CD4-positive, alpha-beta T cell (primary cell): ENCODE measurements around the gene KCNK1. TPM values are rescaled to one million over a fixed set of nuclear protein-coding genes. Genes with fewer than 3 reads are reported as not detected.

Source experiments
- ATAC-seq: fragments of 200-7000 bp; cut with Tn5 transposase; one replicate; pipeline ENCODE4 v1.10.0; 2022; ENCODE audit warnings: mild to moderate bottlenecking; ENCODE audit not compliant: poor library complexity
- CTCF ChIA-PET: fragments of 350-600 bp; sonication (Branson Sonifier 250); formaldehyde crosslinking; loops from one replicate; lab custom pipeline; 2021; ENCODE audit warnings: antibody characterized with exemption, inconsistent platforms; lab: Charles Lee
- POLR2A ChIA-PET: fragments of 350-600 bp; sonication (Branson Sonifier 250); formaldehyde crosslinking; loops from one replicate; lab custom pipeline; 2021; ENCODE audit warnings: antibody characterized with exemption, inconsistent platforms; lab: Charles Lee
- DNase-seq, 14 experiments: peaks; one replicate each; pipeline ENCODE4 v3.0.0-alpha.2; 2013 to 2020; ENCODE audit warnings: mixed read lengths in 2 of 14
- H3K27ac ChIP-seq, 2 donors: one replicate each; pipeline versions ENCODE4 v1.5.1 to v1.7.0; 2013; ENCODE audit warnings: low read length in 2 of 2, low read depth in 1 of 2, mild to moderate bottlenecking in 1 of 2
- H3K27me3 ChIP-seq, 2 experiments: 1 replicate in 1 of 2; 2 replicates in 1 of 2; pipeline versions ENCODE4 v1.6.1 to v1.7.0; 2013; ENCODE audit warnings: low read length in 2 of 2, control low read depth in 1 of 2, mild to moderate bottlenecking in 1 of 2, moderate library complexity in 1 of 2; ENCODE audit not compliant: insufficient read depth in 2 of 2, control insufficient read depth in 1 of 2
- H3K36me3 ChIP-seq: one replicate; pipeline ENCODE4 v1.6.1; 2013; ENCODE audit warnings: low read length, control low read depth; ENCODE audit not compliant: insufficient read depth
- H3K4me1 ChIP-seq: one replicate; pipeline ENCODE4 v1.6.1; 2013; ENCODE audit warnings: low read length, control low read depth; ENCODE audit not compliant: insufficient read depth
- H3K4me3 ChIP-seq: one replicate; pipeline ENCODE4 v1.5.1; 2013; ENCODE audit warnings: mild to moderate bottlenecking, low read length, moderate library complexity
- H3K9me3 ChIP-seq, 2 experiments: 1 replicate in 1 of 2; 2 replicates in 1 of 2; pipeline versions ENCODE4 v1.6.1 to v1.7.0; 2013; ENCODE audit warnings: low read length in 2 of 2, mild to moderate bottlenecking in 2 of 2, control low read depth in 1 of 2, moderate library complexity in 1 of 2; ENCODE audit not compliant: control insufficient read depth in 1 of 2, insufficient read depth in 1 of 2
- H3K27ac Mint-ChIP-seq: one replicate; pipeline ENCODE4 v1.8.0; 2020; ENCODE audit warnings: mixed read lengths
- H3K27me3 Mint-ChIP-seq: one replicate; pipeline ENCODE4 v1.8.0; 2021; ENCODE audit warnings: mixed read lengths
- H3K36me3 Mint-ChIP-seq: one replicate; pipeline ENCODE4 v1.8.0; 2021; ENCODE audit warnings: low read depth, mixed read lengths
- H3K4me1 Mint-ChIP-seq: one replicate; pipeline ENCODE4 v1.8.0; 2021; ENCODE audit warnings: low read depth, mixed read lengths
- H3K4me3 Mint-ChIP-seq: one replicate; pipeline ENCODE4 v1.8.0; 2020; ENCODE audit warnings: mild to moderate bottlenecking, mixed read lengths
- H3K9me3 Mint-ChIP-seq: one replicate; pipeline ENCODE4 v1.8.0; 2020; ENCODE audit warnings: mixed read lengths
- CTCF ChIP-seq: fragments of 200-600 bp; IDR thresholded peaks from one replicate; pipeline ENCODE4 v1.8.0; 2022; ENCODE audit warnings: antibody characterized with exemption, mild to moderate bottlenecking
- intact Hi-C, 2 experiments: fragments of 100-400 bp; cut with DNase I in 1 of 2; cut with micrococcal nuclease in 1 of 2; formaldehyde crosslinking; loops; one replicate each; pipeline versions ENCODE4 v1.15.1 to v1.9.0; 2023 to 2025; cut with DNase I, micrococcal nuclease
- total RNA-seq, 174 experiments: library from RNA in 2 of 174; stranded (reverse) in 2 of 174; gene quantifications; one replicate each; pipeline ENCODE4 v1.2.3 and lab custom pipeline; 2021 to 2026

Gene KCNK1
- total RNA-seq, 2 experiments from 2014 or later, result not detected

GRCh38 chr1:233638513-233638912 is 24.6 kb downstream of the KCNK1 start:
- H3K27me3 ChIP-seq, result peaks cover 0 to 5% of the 10 kb centered on the region in 2 experiments
- peaks cover 0 to 3% of the 10 kb centered on the region in 2 experiments for H3K9me3 ChIP-seq
- no peak overlapping the region for H3K27ac ChIP-seq
- H3K36me3 Mint-ChIP-seq, result no peaks in the 10 kb centered on the region
- TF ChIP-seq CTCF, result no peak
- H3K9me3 Mint-ChIP-seq, result no peaks in the 10 kb centered on the region
- ChIA-PET CTCF (no interaction called here), POLR2A (no interaction called here)
- ATAC-seq (no peak), DNase-seq (no peak)
- no peak overlapping the region for H3K4me3 Mint-ChIP-seq
- no peak overlapping the region for H3K27ac Mint-ChIP-seq
- H3K4me3 ChIP-seq, result no peak overlapping the region
- no peaks in the 10 kb centered on the region for H3K36me3 ChIP-seq
- peaks cover 38% of the 10 kb centered on the region for H3K27me3 Mint-ChIP-seq
- no peaks in the 10 kb centered on the region for H3K4me1 ChIP-seq
- H3K4me1 Mint-ChIP-seq, result no peaks in the 10 kb centered on the region
- intact Hi-C loops, result no loop called here

GRCh38 chr1:233639611-233640010 is 25.7 kb downstream of the KCNK1 start:
- no peak overlapping the region for H3K4me3 Mint-ChIP-seq
- DNase-seq, result no peak
- H3K27me3 Mint-ChIP-seq, result peaks cover 38% of the 10 kb centered on the region
- peaks cover 0 to 3% of the 10 kb centered on the region in 2 experiments for H3K9me3 ChIP-seq
- no peaks in the 10 kb centered on the region for H3K4me1 Mint-ChIP-seq
- H3K27ac Mint-ChIP-seq, result no peak overlapping the region
- no peaks in the 10 kb centered on the region for H3K9me3 Mint-ChIP-seq
- ChIA-PET POLR2A (no interaction called here), CTCF (no interaction called here)
- no peaks in the 10 kb centered on the region for H3K36me3 Mint-ChIP-seq
- intact Hi-C loops, result no loop called here
- no peak overlapping the region for H3K27ac ChIP-seq
- no peak for TF ChIP-seq CTCF
- H3K4me1 ChIP-seq, result no peaks in the 10 kb centered on the region
- H3K36me3 ChIP-seq, result no peaks in the 10 kb centered on the region
- no peak for ATAC-seq
- H3K4me3 ChIP-seq, result no peak overlapping the region
- peaks cover 0 to 5% of the 10 kb centered on the region in 2 experiments for H3K27me3 ChIP-seq

- ChIA-PET CTCF (no interaction called here), POLR2A (no interaction called here)
- intact Hi-C loops, result no loop called here
- Mint-ChIP-seq H3K4me3 (no peak overlapping the region), H3K27me3 (peaks cover 39% of the 10 kb centered on the region), H3K9me3 (no peaks in the 10 kb centered on the region), H3K36me3 (no peaks in the 10 kb centered on the region), H3K4me1 (no peaks in the 10 kb centered on the region), H3K27ac (no peak overlapping the region)
- Histone ChIP-seq H3K9me3 (peaks cover 0 to 3% of the 10 kb centered on the region in 2 experiments), H3K27ac (no peak overlapping the region), H3K4me1 (no peaks in the 10 kb centered on the region), H3K4me3 (no peak overlapping the region), H3K36me3 (no peaks in the 10 kb centered on the region), H3K27me3 (peaks cover 0 to 5% of the 10 kb centered on the region in 2 experiments)
- ATAC-seq, result no peak
- no peak for DNase-seq
- no peak for TF ChIP-seq CTCF
Measured at GRCh38 chr1:233640179-233640578, 26.3 kb downstream of the KCNK1 start.
